NCI-H1694 treated with DMSO at 0.1 percent for 48 hours (cell line): ENCODE results near the gene ARMC9.
"Not testable (repeated sequence)": the region's sequence is repeated elsewhere in the genome, so short reads cannot be mapped to it uniquely, and the experiment has no call there.

Experiments
- DNase-seq: peaks from one replicate; lab custom pipeline; 2025; lab: John Stamatoyannopoulos, UW

The ARMC9 gene

GRCh38 chr2:231398585-231398984 lies 200.2 kb downstream of the ARMC9 start:
- DNase-seq, result no peak

- no peak for DNase-seq
Observed at GRCh38 chr2:231399046-231399852, 200.8 kb downstream of the ARMC9 start.

- no peak for DNase-seq
Observed at GRCh38 chr2:231399853-231400680, 201.6 kb downstream of the ARMC9 start.

- not testable (repeated sequence) for DNase-seq
Observed at GRCh38 chr2:231400681-231401080, 202.2 kb downstream of the ARMC9 start.

- not testable (repeated sequence) for DNase-seq
Observed at GRCh38 chr2:231401101-231401500, 202.7 kb downstream of the ARMC9 start.

- not testable (repeated sequence) for DNase-seq
Observed at GRCh38 chr2:231403421-231404182, 205.2 kb downstream of the ARMC9 start.

- not testable (repeated sequence) for DNase-seq
Observed at GRCh38 chr2:231404183-231404578, 205.8 kb downstream of the ARMC9 start.

- DNase-seq, result not testable (repeated sequence)
Observed at GRCh38 chr2:231405601-231406367, 207.4 kb downstream of the ARMC9 start.

- not testable (repeated sequence) for DNase-seq
Observed at GRCh38 chr2:231407686-231408085, 209.3 kb downstream of the ARMC9 start.

- not testable (repeated sequence) for DNase-seq
Observed at GRCh38 chr2:231408304-231408703, 209.9 kb downstream of the ARMC9 start.

GRCh38 chr2:231409776-231410175 lies 211.3 kb downstream of the ARMC9 start:
- DNase-seq, result no peak

GRCh38 chr2:231410293-231411004 lies 212.0 kb downstream of the ARMC9 start:
- DNase-seq, result no peak

- DNase-seq, result no peak
Observed at GRCh38 chr2:231411237-231411636, 212.8 kb downstream of the ARMC9 start.

GRCh38 chr2:231411831-231412617 lies 213.6 kb downstream of the ARMC9 start:
- peak; percentile 67 for DNase-seq

- no peak for DNase-seq
Observed at GRCh38 chr2:231412618-231412963, 214.2 kb downstream of the ARMC9 start.

GRCh38 chr2:231413456-231413855 lies 215.0 kb downstream of the ARMC9 start:
- no peak for DNase-seq

- no peak for DNase-seq
Observed at GRCh38 chr2:231413921-231414476, 215.6 kb downstream of the ARMC9 start.

GRCh38 chr2:231415029-231415428 lies 216.6 kb downstream of the ARMC9 start:
- no peak for DNase-seq

- DNase-seq, result no peak
Observed at GRCh38 chr2:231418820-231419640, 220.6 kb downstream of the ARMC9 start.
